IPS-20b (cell line): ENCODE measurements around the gene PSENEN.

Source experiments
- H3K27ac ChIP-seq: one replicate; pipeline ENCODE4 v1.5.1; 2013; ENCODE audit warnings: low read length
- H3K27me3 ChIP-seq: 2 replicates; pipeline ENCODE4 v1.6.1; 2013; ENCODE audit warnings: mild to moderate bottlenecking, low read length, inconsistent platforms; ENCODE audit not compliant: insufficient read depth
- H3K36me3 ChIP-seq: 2 replicates; pipeline ENCODE4 v1.6.1; 2013; ENCODE audit warnings: low read depth, mild to moderate bottlenecking, inconsistent platforms, low read length, moderate library complexity; ENCODE audit not compliant: insufficient read depth
- H3K4me1 ChIP-seq: 2 replicates; pipeline ENCODE4 v1.6.1; 2013; ENCODE audit warnings: mild to moderate bottlenecking, control low read depth, inconsistent platforms, low read length, moderate library complexity; ENCODE audit not compliant: insufficient read depth
- H3K4me3 ChIP-seq: 2 replicates; pipeline ENCODE4 v1.5.1; 2013; ENCODE audit warnings: mild to moderate bottlenecking, low read length, inconsistent platforms
- H3K9ac ChIP-seq: 2 replicates; pipeline ENCODE4 v1.6.1; 2013; ENCODE audit warnings: low read depth, mild to moderate bottlenecking, inconsistent platforms, low read length, moderate library complexity
- H3K9me3 ChIP-seq: 2 replicates; pipeline ENCODE4 v1.6.1; 2013; ENCODE audit warnings: mild to moderate bottlenecking, low read depth, low read length, inconsistent platforms; ENCODE audit not compliant: insufficient read depth

PSENEN gene

DNA sequence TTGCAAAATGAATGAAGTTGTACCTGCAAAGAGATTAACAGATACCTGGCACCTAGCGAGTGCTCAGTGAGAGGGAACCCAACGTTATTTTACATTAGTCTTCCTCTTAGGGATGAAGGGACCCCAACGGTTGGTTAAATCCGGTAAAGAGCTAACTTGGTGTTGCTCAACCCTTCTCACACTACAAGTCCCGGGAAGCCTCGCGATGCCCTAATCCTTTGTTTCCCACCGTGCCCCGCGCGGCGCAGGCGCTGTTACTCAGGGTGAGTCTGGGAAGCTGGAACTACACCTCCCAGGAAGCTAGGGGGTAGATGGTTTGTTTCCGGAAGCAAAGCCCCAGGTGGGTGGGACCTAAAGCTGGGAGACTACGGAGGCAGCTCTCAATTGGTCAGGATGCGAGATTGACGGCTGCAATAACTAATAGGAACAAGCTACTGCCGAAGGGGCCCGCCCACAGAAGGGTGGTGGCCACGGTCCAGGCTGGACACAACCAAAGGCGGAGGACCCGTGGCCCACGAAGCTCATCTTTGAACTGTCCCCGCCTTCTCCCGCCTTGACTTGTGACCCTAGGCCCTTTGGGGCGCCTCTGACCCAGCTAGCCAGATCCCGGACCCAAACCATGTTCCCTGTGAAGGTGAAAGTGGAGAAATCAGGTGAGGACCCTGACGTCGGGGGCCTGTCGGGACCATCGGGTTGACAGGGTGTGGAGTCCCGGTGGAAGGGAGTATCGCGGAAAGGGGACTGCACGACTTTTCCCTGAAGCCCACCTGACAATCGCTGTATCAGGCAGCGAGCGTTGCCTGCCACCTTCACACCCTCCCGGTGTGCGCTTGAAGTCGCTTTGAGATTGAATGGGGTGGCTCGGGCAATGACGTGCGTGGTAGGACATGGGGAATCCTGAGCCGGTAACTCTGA, 2.9 kb downstream of the PSENEN start, which contains the start of gene LIN37:
LIN37 (plus strand) TSS at position 471 of the 915 bp plus-strand sequence; CDS start at position 620, 149 bp downstream.
- H3K27ac ChIP-seq, result no peak within 1 kb of the TSS
- no peaks in the 10 kb centered on the region for H3K9me3 ChIP-seq
- H3K27me3 ChIP-seq, result no peaks in the 10 kb centered on the region
- H3K9ac ChIP-seq, result peak within 1 kb of the TSS; percentile 63
- peak within 1 kb of the TSS; percentile 89 for H3K4me3 ChIP-seq
- peaks cover 3% of the 10 kb centered on the region; the same call in 1 of the 2 replicates for H3K4me1 ChIP-seq
- H3K36me3 ChIP-seq, result no peaks in the 10 kb centered on the region

DNA sequence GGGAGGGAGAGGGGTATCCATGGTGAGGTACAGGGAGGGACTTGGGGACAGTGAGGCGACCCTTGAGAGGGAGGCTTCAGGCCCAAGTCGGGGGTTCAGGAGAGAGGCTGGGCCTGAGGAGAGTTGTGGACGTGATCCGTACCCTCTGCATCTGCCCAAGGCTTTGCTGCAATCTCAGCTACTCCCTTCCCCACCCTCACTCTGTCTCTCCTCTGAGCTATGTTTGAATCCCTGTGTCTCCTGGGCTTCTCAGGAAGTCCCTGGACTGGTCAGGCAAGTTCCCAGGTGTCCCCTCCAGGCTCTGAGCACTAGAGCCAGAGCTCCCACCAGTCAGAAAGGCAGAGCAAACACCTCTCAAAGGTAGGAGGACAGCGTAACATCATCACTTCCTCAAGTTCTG, 4.7 kb downstream of the PSENEN start:
- Histone ChIP-seq H3K36me3 (no peaks in the 10 kb centered on the region), H3K27ac (no peak overlapping the region), H3K9me3 (no peaks in the 10 kb centered on the region), H3K4me3 (no peak overlapping the region), H3K4me1 (peaks cover 6% of the 10 kb centered on the region; the same call in 1 of the 2 replicates), H3K9ac (no peak overlapping the region), H3K27me3 (peaks cover 6% of the 10 kb centered on the region; the same call in 1 of the 2 replicates)

DNA sequence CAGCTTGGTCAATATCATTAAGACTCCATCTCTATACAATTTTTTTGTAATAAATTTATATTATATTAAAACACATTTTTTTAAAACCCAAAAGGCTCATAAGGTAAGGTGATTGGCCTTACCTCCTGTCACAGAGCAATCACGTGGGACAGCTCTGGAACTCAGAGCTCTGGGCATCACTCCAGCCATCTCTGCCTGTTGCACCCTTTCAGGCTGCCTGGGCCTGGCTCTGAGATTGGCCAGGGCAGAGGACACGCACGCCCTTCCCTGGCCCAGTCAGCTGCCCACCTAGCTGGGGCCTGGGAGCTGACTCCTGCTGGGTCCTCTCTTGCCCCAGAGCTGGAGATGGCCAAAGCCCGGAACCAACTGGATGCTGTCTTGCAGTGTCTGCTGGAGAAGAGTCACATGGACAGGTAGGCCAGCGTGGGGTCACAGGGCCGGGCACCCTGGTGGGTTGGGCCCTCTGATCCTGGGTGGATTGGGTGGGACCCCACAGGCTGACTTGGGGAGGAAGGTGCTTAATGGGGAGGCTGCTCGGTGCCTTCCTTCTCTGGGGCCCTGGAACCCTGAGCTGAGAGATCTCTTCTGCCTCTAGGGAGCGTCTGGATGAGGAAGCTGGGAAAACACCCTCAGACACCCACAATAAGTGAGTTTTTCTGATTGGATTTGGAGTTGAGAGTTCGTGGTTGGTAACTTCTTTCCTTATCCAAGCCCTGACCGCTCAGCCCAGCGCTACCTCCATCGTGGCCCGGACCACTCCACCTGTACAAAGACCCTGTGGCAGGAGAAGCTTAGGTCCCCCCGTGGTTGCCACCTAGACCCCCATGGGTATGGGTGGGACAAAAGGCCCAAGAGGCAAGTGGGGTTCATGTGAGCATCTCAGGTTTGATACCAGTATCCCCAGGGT, 6.6 kb downstream of the PSENEN start:
- H3K4me3 ChIP-seq, result no peak overlapping the region

DNA sequence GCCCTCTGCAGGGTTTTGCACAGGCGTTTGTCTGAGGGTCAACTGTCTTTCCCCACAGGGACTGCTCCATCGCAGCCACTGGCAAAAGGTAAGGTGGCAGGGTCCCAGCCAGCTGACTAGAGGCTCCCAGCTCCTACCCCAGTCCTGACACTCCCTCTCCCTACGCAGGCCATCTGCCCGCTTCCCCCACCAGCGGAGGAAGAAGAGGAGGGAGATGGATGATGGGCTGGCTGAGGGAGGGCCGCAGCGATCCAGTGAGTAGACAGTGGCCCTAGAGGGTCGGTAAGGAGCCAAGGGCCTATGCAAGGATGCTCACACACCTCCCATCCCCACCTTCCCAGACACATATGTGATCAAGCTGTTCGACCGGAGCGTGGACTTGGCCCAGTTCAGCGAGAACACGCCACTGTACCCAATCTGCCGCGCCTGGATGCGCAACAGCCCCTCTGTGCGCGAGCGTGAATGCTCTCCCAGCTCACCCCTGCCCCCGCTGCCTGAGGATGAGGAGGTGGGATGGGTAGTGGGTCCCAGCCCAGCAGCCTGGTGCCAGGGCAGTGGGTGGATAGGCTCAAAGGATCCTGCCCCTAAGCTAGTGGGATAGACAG, 7.4 kb downstream of the PSENEN start:
- Histone ChIP-seq H3K27ac (no peak overlapping the region), H3K4me1 (peaks cover 3% of the 10 kb centered on the region; the same call in 1 of the 2 replicates), H3K9me3 (no peaks in the 10 kb centered on the region), H3K36me3 (no peaks in the 10 kb centered on the region), H3K9ac (no peak overlapping the region), H3K27me3 (peaks cover 17% of the 10 kb centered on the region; the same call in 1 of the 2 replicates), H3K4me3 (no peak overlapping the region)

More for the DNA sequence above, 6.6 kb downstream of the PSENEN start:
- Histone ChIP-seq H3K36me3 (no peaks in the 10 kb centered on the region), H3K4me1 (peaks cover 3% of the 10 kb centered on the region; the same call in 1 of the 2 replicates), H3K27me3 (peaks cover 17% of the 10 kb centered on the region; the same call in 1 of the 2 replicates), H3K9me3 (no peaks in the 10 kb centered on the region), H3K27ac (no peak overlapping the region), H3K9ac (no peak overlapping the region)

DNA sequence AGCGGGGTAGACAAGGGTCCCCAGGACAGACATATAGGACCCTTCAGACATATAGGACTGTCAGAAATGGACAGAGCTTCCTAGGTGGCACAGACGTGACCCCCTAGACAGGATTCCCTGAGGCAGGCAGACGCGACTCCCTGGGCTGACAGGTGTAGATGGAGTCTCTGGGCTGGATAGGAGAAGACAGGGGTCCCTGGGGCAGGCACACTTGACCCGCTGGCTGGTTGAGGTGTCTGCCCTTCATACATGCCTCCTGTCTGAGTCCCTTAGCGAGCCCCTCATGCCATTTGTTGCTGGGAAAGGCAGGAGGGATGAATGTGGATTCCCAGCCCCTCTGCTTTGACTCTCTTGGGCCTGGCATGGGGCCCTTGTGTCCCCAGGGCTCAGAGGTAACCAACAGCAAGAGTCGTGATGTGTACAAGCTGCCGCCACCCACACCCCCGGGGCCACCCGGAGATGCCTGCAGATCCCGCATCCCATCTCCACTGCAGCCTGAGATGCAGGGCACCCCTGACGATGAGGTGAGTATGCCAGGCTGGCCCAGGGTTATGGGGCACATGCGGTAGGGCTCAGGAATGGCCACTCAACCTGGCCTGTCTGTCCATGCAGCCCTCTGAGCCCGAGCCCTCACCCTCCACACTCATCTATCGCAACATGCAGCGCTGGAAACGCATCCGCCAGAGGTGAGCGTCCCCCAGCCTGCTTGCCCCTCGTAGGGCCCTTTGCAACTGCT, 8.4 kb downstream of the PSENEN start:
- H3K4me3 ChIP-seq, result no peak overlapping the region
- no peak overlapping the region for H3K9ac ChIP-seq
- no peaks in the 10 kb centered on the region for H3K9me3 ChIP-seq
- H3K36me3 ChIP-seq, result no peaks in the 10 kb centered on the region
- H3K4me1 ChIP-seq, result peaks cover 3% of the 10 kb centered on the region; the same call in 1 of the 2 replicates
- no peak overlapping the region for H3K27ac ChIP-seq
- peaks cover 17% of the 10 kb centered on the region; the same call in 1 of the 2 replicates for H3K27me3 ChIP-seq

DNA sequence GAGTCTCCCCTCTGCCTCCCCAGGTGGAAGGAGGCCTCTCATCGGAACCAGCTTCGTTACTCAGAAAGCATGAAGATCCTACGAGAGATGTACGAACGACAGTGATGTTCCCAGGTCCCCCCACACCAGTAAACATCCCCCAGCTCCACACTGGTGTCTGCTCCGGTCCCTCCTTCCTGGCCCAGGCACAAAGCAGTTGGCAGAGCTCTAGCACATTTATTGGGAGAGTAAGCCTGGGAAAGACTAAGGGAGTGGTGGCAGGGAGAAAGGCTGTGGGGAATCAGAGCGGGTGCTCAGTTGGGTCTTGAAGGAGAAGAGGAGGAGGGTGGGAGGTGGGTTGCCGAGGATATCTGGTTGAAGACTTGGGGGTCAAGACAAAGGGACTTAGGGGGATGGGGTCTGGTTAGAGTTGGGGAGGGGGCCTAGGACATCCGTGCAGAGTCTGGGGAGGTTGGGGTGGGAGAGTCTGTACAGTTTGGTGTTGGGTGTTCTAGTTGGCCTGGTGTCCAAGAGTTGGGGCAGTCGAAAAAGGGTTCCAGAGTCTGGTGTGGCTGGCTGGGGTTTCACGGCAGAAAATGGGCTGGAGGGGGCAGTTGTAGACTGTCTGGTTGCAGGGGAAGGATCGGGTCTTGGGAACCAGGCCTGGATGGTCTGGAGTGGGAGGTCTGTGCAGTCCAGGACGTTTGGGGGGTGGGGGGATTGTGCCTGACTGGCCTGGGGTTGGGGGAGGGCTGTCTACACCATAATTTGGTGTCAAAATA, 9.1 kb downstream of the PSENEN start:
- Histone ChIP-seq H3K4me3 (no peak overlapping the region), H3K4me1 (peaks cover 3% of the 10 kb centered on the region; the same call in 1 of the 2 replicates), H3K36me3 (0 out of 2 replicates have a peak, but pooled peaks cover under 1% of the 10 kb centered on the region), H3K27me3 (peaks cover 17% of the 10 kb centered on the region; the same call in 1 of the 2 replicates), H3K9ac (no peak overlapping the region), H3K9me3 (no peaks in the 10 kb centered on the region), H3K27ac (no peak overlapping the region)

DNA sequence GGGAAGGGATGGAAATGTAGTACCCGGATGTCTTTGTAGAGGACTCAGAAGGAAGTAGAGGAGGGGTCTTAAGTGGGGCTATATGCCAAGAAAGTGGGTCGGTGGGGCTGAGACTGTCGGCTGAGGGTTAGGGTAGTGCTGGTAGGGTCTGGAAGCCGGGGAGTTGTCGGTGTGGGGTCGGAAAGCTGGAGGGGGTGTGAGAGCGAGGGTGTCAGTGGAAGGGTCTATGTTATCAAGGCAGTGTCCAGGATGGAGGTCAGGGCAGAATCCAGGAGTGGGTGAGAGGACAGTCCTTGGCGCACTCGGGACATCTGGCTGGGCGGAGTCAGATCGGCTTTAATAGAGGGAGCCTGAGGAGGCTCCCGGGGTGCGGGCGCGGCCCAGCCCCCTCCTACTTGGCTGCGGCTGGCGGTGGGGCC, 9.7 kb downstream of the PSENEN start:
- Histone ChIP-seq H3K9ac (no peak overlapping the region; the same call in 1 of the 2 replicates), H3K36me3 (peaks cover 6% of the 10 kb centered on the region; the same call in 1 of the 2 replicates), H3K27ac (no peak overlapping the region), H3K4me1 (peaks cover 3% of the 10 kb centered on the region; the same call in 1 of the 2 replicates), H3K4me3 (peak overlapping the region; percentile 100; the same call in 1 of the 2 replicates), H3K9me3 (no peaks in the 10 kb centered on the region), H3K27me3 (peaks cover 17% of the 10 kb centered on the region; the same call in 1 of the 2 replicates)

DNA sequence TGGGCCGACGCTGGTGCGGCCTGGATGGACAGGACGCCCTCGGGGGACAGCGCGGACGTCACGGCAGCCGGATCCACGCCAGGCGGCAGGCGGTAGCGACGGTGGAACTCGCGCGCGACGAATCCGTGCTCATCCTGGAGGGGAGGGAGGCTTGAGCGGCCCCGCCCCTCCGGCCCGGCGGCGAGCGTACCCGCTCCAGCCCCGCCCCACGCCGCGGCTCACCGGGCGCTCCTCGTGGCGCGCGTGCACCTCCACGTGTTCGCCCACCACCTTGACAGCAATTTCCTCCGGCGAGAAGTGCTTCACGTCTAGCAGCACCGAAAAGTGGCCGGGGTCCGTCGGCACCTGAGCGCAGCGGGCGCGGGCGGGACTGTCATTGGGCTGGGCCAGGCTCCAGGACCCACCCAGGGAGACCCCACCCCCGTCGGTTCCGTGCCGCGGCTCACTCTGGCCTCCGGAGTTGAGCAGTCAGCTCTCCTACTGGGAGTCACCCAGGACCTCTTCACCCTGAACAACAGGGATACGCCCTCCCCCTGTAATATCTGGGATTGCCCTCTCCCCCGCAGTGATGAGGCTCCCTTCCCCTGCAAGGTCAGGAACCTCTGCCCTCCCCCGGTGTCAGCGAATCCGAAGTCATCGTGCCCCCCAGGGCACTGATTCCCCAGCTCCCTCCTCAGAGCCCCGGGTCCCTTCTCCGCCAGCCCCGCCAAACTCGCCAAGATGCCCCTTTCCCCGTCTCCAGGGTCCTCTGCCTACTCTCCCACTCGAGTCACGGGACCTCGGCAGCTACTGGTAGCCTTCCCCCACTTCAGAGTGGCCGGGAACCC, 10.3 kb downstream of the PSENEN start:
- H3K27ac ChIP-seq, result no peak overlapping the region
- peaks cover 17% of the 10 kb centered on the region; the same call in 1 of the 2 replicates for H3K27me3 ChIP-seq
- peaks cover 3% of the 10 kb centered on the region; the same call in 1 of the 2 replicates for H3K4me1 ChIP-seq
- H3K4me3 ChIP-seq, result peak overlapping the region; percentile 100; the same call in 1 of the 2 replicates
- no peak overlapping the region; the same call in 1 of the 2 replicates for H3K9ac ChIP-seq
- peaks cover 12% of the 10 kb centered on the region; the same call in 1 of the 2 replicates for H3K36me3 ChIP-seq
- no peaks in the 10 kb centered on the region for H3K9me3 ChIP-seq

DNA sequence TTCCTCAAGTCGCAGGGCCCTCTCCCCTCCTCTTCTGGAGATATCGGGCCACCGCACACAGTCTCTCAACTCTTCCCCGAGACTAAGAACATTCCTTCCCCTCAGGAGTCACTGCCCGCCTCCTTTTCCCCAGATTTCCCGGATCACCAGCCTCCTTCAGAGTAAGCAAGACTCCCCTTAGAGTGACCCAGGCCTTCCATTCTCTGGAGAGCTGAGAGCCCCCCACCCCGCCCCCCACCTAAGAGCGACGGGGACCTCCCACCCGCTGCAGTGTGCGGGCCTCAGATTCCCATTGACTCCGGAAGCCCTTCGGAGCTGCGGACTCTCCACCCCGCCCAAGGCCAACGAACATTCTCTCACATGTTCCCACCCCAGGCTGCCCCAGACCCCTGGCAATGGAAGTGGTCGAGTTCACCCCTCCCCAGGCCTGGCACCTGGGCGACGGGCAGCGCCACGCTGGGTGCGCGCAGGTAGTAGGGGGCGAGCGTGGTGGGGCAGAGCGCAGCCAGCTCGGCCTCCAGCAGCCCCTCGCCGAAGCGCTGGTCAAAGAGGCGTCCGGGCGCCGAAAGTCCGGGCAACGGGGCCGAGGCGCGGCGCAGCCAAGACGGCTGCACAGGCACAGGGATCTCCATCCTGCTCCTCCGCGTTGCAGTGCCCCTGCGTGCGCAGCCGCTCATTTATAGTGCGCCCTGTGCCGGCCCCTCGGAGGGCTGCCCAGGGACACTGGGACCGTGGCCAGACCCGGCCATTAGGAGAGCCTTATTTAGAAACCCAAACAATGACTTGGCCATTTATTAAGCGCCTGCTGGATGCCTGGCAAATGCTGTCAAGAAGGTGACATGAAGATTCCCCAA, 11.2 kb downstream of the PSENEN start, which contains the start of gene HSPB6:
HSPB6 (minus strand) TSS at position 653 of the 854 bp plus-strand sequence; CDS start at position 632, 21 bp downstream.
- no peaks in the 10 kb centered on the region for H3K9me3 ChIP-seq
- H3K4me1 ChIP-seq, result peaks cover 3% of the 10 kb centered on the region; the same call in 1 of the 2 replicates
- H3K27ac ChIP-seq, result no peak within 1 kb of the TSS
- peaks cover 14% of the 10 kb centered on the region; the same call in 1 of the 2 replicates for H3K36me3 ChIP-seq
- peak within 1 kb of the TSS; percentile 100 for H3K4me3 ChIP-seq
- H3K27me3 ChIP-seq, result peaks cover 17% of the 10 kb centered on the region; the same call in 1 of the 2 replicates
- H3K9ac ChIP-seq, result peak within 1 kb of the TSS; percentile 72; the same call in 1 of the 2 replicates
